Coronary artery (tissue), 2 donors: ENCODE data around the gene DMPK.

Experiments
- DNase-seq: peaks from one replicate; pipeline ENCODE4 v3.0.0-alpha.2; 2017; ENCODE audit warnings: low spot score
- H3K27ac ChIP-seq, 2 donors: fragments of 200-600 bp; sonication (generic); one replicate each; pipeline ENCODE4 v1.5.1; 2016 to 2019
- H3K4me3 ChIP-seq: fragments of 200-600 bp; sonication (generic); 2 replicates; pipeline ENCODE4 v1.5.1; 2016; ENCODE audit warnings: mild to moderate bottlenecking, moderate library complexity
- CTCF ChIP-seq: fragments of 200-600 bp; sonication (generic); IDR thresholded peaks from one replicate; pipeline ENCODE4 v1.5.1; 2019; ENCODE audit warnings: antibody characterized with exemption

DMPK gene

GRCh38 chr19:45814851-45815480 lies 32.7 kb upstream of the DMPK start, which contains the start of gene RSPH6A:
Gene RSPH6A (minus strand): TSS chr19:45815308. CDS start chr19:45815176, 132 bp downstream.
- DNase-seq: no peak
- no peak within 1 kb of the TSS for H3K27ac ChIP-seq
- peak within 1 kb of the TSS; percentile 66 for H3K4me3 ChIP-seq
- TF ChIP-seq CTCF: no peak

GRCh38 chr19:45814166-45814780 lies 32.0 kb upstream of the DMPK start:
- Histone ChIP-seq H3K27ac (no peak overlapping the region), H3K4me3 (no peak overlapping the region)
- TF ChIP-seq CTCF: no peak
- DNase-seq: no peak

- Histone ChIP-seq H3K4me3 (no peak overlapping the region), H3K27ac (no peak overlapping the region)
- TF ChIP-seq CTCF: no peak
- DNase-seq: no peak
Measured at GRCh38 chr19:45812297-45812696, 30.0 kb upstream of the DMPK start.

- no peak for DNase-seq
- H3K4me3 ChIP-seq: no peak overlapping the region
- H3K27ac ChIP-seq: no peak overlapping the region
- TF ChIP-seq CTCF: no peak
Measured at GRCh38 chr19:45809643-45810159, 27.4 kb upstream of the DMPK start.

- no peak overlapping the region for H3K27ac ChIP-seq
- DNase-seq: no peak
- no peak overlapping the region for H3K4me3 ChIP-seq
- TF ChIP-seq CTCF: no peak
Measured at GRCh38 chr19:45805719-45806118, 23.4 kb upstream of the DMPK start.

- Histone ChIP-seq H3K4me3 (no peak overlapping the region), H3K27ac (no peak overlapping the region)
- no peak for DNase-seq
- TF ChIP-seq CTCF: no peak
Measured at GRCh38 chr19:45804959-45805230, 22.6 kb upstream of the DMPK start.
